Stimulated activated CD4-positive, alpha-beta T cell treated with anti-CD3 and anti-CD28 coated beads, Interleukin-1b, Interleukin-23, amount 100 ng/mL, for 24 hours (primary cell): Measurements from ENCODE around the gene NOS1AP.
"Not testable (repeated sequence)": the region's sequence is repeated elsewhere in the genome, so short reads cannot be mapped to it uniquely, and the experiment has no call there.

Experiments used
- DNase-seq, 4 experiments: peaks; one replicate each; pipeline ENCODE4 v3.0.0-alpha.2; 2020; ENCODE audit warnings: low read depth in 4 of 4, low spot score in 1 of 4

The NOS1AP gene

DNA sequence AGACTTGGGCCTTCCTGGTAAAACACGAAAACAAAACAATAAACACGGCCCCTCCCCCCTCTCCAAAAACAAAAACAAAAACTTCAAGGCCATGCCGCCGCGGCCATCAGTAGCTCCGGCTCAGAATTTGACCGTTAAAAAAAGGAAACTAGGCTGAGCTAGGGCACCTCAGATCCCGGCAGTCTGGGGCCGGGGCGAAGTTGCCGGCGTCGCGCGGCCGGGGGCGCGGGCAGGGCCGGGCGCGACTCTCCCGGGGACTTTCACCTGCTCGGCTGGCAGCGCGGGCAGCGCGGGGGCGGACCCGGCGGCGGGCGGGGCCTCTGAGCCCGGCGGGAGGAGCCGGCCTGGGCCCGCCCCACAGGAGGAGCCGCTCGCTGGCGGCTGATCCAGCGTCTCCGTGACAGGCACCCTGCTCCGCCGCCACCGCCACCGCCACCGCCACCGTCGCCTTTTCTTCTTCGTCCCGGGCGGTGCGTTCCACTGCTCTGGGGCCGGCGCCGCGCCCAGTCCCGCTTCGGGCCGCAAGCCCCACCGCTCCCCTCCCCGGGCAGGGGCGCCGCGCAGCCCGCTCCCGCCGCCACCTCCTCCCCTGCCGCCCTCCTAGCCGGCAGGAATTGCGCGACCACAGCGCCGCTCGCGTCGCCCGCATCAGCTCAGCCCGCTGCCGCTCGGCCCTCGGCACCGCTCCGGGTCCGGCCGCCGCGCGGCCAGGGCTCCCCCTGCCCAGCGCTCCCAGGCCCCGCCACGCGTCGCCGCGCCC lies at the start of gene NOS1AP:
NOS1AP (plus strand) TSS at position 358 of the 760 bp plus-strand sequence. CDS start 487 bp downstream, outside the sequence.
- peak; percentile 46 to 77 (median 60) for DNase-seq

DNA sequence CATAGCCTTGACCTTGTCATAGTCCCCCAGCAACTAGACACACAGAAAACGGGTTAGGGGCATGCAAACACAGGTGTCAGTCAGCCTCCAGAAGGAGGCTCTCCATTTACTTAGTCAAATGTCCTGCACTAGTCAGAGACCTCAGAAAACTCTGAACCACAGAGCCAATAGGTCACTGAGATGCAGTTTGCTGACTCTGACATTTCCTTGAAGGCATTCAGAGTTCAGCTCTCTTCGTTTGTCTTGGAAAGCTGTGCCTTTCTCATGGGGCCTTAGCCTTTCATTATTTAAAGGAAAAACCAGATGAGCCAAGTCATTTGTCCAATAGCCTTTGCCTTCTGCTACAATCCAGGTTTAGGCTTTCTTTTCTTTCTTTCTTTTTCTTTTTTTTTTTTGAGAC lies 49.3 kb upstream of the NOS1AP start:
- no peak for DNase-seq

- DNase-seq = no peak
Observed at GRCh38 chr1:162021124-162021523, 48.4 kb upstream of the NOS1AP start.

GRCh38 chr1:162022626-162023025 lies 46.9 kb upstream of the NOS1AP start:
- DNase-seq = no peak

DNA sequence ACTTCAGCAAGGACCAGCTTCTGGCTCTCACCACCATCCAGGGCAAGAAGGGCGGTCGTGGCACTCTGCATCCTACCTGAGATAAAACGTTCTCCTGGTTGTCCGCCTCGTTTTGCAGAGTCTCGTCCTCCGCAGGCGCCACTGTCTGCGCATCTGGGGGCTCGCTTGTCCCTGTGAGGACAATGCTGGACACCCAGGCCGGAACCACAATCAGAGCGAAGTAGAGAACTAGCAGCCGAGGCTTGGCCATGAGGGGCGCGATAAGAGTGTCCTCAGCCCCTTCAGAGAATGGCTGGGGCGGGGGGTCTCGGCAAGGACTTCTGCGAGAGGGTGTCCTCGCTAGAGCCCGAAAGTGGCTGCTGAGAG lies 46.3 kb upstream of the NOS1AP start:
- DNase-seq = no peak

GRCh38 chr1:162023547-162024501 lies 45.7 kb upstream of the NOS1AP start, which contains the start of gene OLFML2B:
TSS of gene OLFML2B (minus strand) at chr1:162023869. CDS start at chr1:162023430, 439 bp downstream.
- peak in 3 of 4 experiments; percentile 12 to 46 (median 31) for DNase-seq

- DNase-seq = no peak
Observed at GRCh38 chr1:162025541-162025940, 44.0 kb upstream of the NOS1AP start.

DNA sequence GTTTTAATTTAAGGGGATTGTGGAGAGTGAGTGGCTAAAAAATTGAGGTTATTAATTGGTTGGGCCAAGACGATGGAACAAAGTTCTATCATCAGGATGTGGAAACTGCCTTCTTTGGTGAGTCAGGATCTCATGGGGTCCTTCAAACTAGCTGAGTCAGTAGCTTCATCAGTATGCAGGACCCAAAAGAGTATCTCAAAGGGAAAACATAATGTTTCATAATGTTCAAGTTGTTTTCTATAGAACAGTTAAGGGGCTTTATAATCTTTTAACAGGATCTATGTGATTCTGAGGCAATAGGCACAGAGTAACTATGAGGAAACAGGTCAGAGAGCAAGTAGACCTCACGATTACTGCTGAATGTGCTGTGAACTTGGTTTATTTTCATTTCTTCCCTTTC lies 42.6 kb upstream of the NOS1AP start:
- DNase-seq = no peak

DNA sequence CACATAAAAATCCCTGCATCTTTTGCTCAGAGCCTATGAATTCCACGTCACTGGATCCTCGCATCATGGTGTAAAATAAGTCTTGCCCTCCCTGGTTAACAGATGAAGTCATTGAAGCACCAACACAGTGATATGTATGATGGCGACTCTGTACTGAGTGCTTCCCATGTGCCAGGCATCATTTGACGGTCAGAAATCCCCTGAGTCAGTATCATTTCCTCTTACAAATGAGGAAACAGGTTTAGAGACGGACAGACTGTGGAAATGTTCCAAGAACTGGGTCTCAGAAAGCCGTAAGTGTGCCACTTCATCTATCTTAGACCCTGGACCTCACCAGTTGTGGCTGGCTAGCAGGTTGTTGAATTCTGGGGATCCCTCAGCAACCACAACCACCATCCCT lies 40.8 kb upstream of the NOS1AP start:
- DNase-seq = no peak

DNA sequence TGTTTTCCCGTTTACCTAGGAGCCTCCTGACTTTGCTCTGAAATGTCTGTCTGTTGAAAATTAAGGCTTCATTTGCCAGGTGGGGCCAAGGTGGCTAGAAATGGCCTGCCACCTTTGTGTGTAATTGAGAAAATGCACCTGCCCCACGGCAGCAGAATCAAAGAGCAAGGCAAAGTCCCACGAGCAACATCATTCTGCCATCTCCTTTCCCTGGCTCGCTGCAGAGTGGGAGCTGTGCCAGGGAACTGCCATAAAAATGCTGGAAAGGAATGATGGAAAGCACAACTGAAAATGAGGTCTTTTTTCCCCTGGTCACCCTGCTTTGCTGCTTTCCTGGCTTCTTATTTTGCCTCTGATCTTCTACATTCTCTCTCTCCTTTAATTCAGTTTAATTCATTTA lies 40.3 kb upstream of the NOS1AP start:
- DNase-seq = no peak

DNA sequence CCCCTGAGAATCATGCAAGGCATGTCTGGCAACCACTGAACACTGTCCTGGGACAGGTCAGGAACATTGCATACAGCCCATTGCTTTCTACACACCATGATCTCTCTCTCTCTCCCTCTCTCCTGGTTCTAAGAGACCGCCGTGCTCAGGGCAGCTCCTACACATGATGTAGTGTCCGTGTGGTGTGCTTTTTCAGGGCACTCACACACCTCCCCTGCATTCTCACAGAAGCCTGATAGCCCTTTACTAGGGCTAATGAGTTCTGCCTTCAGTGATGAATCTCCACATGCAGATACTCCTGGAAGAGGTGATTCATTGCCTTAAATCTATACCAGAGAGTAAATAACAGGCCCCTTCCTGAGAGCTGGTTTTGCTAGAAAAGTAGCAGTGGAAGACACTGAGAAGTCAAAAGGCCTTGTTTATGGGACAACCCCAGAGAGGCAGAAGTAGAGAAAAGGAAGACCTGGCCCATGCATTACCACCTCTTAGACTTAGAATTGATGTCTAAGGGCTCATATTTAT lies 38.7 kb upstream of the NOS1AP start:
- no peak for DNase-seq

- DNase-seq = no peak
Observed at GRCh38 chr1:162033428-162033827, 36.1 kb upstream of the NOS1AP start.

DNA sequence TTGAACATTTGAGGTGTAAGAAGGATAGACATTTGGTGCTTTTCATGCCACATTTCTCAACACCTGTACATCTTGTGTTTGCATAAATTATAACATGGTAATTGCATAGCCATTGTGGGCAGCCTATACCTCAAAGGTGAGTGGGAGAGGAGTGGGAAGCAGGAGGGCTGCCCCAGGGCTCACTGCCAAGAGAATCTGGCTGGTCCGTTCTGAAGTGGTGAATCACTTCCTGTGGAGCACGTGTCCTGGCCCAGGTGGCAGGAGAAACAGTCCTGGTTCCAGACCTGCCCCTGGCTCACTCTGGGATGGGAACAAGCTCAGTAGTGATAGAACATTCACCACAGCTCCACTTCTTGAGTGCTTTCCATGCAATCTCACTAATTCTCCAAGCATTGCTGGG lies 34.2 kb upstream of the NOS1AP start:
- no peak for DNase-seq

GRCh38 chr1:162036163-162036562 lies 33.3 kb upstream of the NOS1AP start:
- DNase-seq = no peak

GRCh38 chr1:162038624-162039023 lies 30.9 kb upstream of the NOS1AP start:
- no peak for DNase-seq

GRCh38 chr1:162040001-162040400 lies 29.5 kb upstream of the NOS1AP start:
- no peak for DNase-seq

DNA sequence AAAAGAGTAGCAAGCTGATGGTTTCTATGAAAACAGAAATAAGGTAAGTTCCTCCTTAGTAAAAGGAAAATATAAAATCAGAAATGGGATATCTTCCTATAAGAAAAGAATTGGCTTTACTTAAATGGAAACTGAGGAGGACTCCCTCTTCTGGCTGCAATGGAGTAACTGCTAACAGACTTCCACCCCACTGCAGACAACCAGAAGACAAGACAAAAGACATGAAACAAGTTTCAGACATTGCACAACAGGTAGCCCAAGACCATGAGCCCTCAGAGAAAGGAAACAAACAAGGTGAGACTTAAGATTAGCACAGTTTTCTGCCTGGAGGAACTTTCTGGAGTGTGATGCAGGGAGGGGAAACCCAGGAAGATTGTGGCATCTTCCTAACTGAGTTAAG lies 28.8 kb upstream of the NOS1AP start:
- no peak for DNase-seq

- DNase-seq = no peak
Observed at GRCh38 chr1:162042361-162042760, 27.1 kb upstream of the NOS1AP start.

GRCh38 chr1:162046921-162047320 lies 22.6 kb upstream of the NOS1AP start:
- DNase-seq = no peak

- DNase-seq = not testable (repeated sequence)
Observed at GRCh38 chr1:162053949-162054348, 15.5 kb upstream of the NOS1AP start.

- no peak for DNase-seq
Observed at GRCh38 chr1:162055062-162055461, 14.4 kb upstream of the NOS1AP start.

DNA sequence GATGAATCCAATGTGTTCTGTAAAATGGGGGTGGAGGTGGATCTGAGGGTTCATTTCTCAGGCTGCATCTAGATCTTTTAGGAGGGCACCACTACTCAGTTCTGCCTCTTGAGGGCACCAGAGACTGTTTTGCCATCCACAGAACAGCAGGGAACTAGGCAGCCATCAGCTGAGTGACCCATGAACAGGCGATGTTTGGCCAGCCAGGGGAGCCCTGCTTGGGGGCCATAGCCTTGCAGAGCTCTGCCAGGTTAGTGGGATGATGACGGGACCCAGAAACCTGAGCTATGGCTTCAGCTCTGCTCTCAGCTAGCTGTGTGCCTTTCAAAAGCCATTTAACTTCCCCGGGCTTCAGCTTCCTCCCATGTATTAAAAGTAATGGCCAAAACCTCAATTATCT lies 13.4 kb upstream of the NOS1AP start:
- DNase-seq = no peak
